Glutamatergic neuron (in vitro differentiated cells): ENCODE data around the gene PRSS48. TPM values are rescaled to one million over a fixed set of nuclear protein-coding genes. Genes with fewer than 3 reads are reported as not detected.
"Not testable (repeated sequence)": the region's sequence is repeated elsewhere in the genome, so short reads cannot be mapped to it uniquely, and the experiment has no call there.

Experiments
- DNase-seq: peaks from one replicate; pipeline ENCODE4 v3.0.0; 2022
- H3K27ac Mint-ChIP-seq: one replicate; pipeline ENCODE4 v1.8.0; 2020; ENCODE audit warnings: mild to moderate bottlenecking, mixed read lengths, inconsistent platforms; ENCODE audit not compliant: unreplicated experiment
- H3K27me3 Mint-ChIP-seq: one replicate; pipeline ENCODE4 v1.8.0; 2020; ENCODE audit warnings: mild to moderate bottlenecking, moderate library complexity, mixed read lengths, inconsistent platforms; ENCODE audit not compliant: unreplicated experiment
- H3K36me3 Mint-ChIP-seq: one replicate; pipeline ENCODE4 v1.8.0; 2020; ENCODE audit warnings: mild to moderate bottlenecking, mixed read lengths, inconsistent platforms; ENCODE audit not compliant: unreplicated experiment
- H3K4me1 Mint-ChIP-seq: one replicate; pipeline ENCODE4 v1.8.0; 2020; ENCODE audit warnings: mild to moderate bottlenecking, low read depth, mixed read lengths, inconsistent platforms; ENCODE audit not compliant: unreplicated experiment
- H3K4me3 Mint-ChIP-seq: one replicate; pipeline ENCODE4 v1.8.0; 2020; ENCODE audit warnings: mild to moderate bottlenecking, mixed read lengths, inconsistent platforms; ENCODE audit not compliant: unreplicated experiment
- H3K9me3 Mint-ChIP-seq: one replicate; pipeline ENCODE4 v1.8.0; 2020; ENCODE audit warnings: mild to moderate bottlenecking, moderate library complexity, mixed read lengths, inconsistent platforms; ENCODE audit not compliant: unreplicated experiment
- total RNA-seq: library from RNA; stranded (reverse); fragmentation: NEBNext Ultra II Directional; extraction: Animal tissue kit (Norgen Biotek cat#: 25700); gene quantifications from one replicate; pipeline ENCODE4 v1.2.1, GENCODE V29; 2021; ENCODE audit not compliant: unreplicated experiment
- TF ChIP-seq, protein P1 (sequence below): fragments of 200-600 bp; sonication (generic); IDR thresholded peaks from one replicate; pipeline ENCODE4 v1.5.0; 2021; ENCODE audit not compliant: partially characterized antibody, unreplicated experiment

Gene PRSS48
- total RNA-seq, 1 donor from 2014 or later: not detected

DNA sequence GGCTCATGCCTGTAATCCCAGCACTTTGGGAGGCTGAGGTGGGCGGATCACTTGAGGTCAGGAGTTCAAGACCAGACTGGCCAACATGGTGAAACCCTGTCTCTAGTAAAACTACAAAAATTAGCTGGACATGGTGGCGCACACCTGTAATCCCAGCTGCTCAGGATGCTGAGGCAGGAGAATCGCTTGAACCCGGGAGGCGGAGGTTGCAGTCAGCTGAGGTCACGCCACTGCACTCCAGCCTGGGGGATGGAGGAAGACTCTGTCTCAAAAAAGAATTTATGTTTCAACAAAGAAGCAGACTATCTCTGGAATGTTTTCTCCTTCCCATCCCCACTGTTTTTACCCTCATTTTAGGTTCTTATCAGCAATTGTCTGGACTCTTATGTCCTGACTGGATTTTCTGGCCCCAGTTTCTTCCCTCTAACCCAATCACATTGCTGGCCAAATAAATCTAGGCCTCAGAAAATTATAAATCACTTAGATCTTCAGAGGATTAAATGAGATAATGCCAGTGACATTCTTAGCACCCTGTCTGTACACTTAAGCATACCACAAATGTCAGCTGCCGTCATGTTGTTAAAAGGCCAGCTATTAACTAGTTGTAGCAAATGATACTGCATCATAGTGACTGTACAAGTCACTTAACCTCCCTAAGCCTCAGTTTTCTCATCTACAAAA lies 44.9 kb upstream of the PRSS48 start:
- Mint-ChIP-seq H3K9me3 (no peaks in the 10 kb centered on the region), H3K27ac (no peak overlapping the region), H3K4me1 (no peaks in the 10 kb centered on the region)

GRCh38 chr4:151233600-151233999 lies 43.4 kb upstream of the PRSS48 start:
- no peaks in the 10 kb centered on the region for H3K36me3 Mint-ChIP-seq
- H3K4me3 Mint-ChIP-seq: no peak overlapping the region
- no peaks in the 10 kb centered on the region for H3K9me3 Mint-ChIP-seq

More for the DNA sequence above, 44.9 kb upstream of the PRSS48 start:
- Mint-ChIP-seq H3K27me3 (no peaks in the 10 kb centered on the region), H3K4me3 (no peak overlapping the region), H3K36me3 (no peaks in the 10 kb centered on the region)
- DNase-seq: no peak
- TF ChIP-seq, protein P1, sequence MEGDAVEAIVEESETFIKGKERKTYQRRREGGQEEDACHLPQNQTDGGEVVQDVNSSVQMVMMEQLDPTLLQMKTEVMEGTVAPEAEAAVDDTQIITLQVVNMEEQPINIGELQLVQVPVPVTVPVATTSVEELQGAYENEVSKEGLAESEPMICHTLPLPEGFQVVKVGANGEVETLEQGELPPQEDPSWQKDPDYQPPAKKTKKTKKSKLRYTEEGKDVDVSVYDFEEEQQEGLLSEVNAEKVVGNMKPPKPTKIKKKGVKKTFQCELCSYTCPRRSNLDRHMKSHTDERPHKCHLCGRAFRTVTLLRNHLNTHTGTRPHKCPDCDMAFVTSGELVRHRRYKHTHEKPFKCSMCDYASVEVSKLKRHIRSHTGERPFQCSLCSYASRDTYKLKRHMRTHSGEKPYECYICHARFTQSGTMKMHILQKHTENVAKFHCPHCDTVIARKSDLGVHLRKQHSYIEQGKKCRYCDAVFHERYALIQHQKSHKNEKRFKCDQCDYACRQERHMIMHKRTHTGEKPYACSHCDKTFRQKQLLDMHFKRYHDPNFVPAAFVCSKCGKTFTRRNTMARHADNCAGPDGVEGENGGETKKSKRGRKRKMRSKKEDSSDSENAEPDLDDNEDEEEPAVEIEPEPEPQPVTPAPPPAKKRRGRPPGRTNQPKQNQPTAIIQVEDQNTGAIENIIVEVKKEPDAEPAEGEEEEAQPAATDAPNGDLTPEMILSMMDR: no peak

GRCh38 chr4:151235373-151235772 lies 41.6 kb upstream of the PRSS48 start:
- H3K27me3 Mint-ChIP-seq, DNase-seq, H3K4me1 Mint-ChIP-seq, H3K4me3 Mint-ChIP-seq, H3K36me3 Mint-ChIP-seq, H3K27ac Mint-ChIP-seq, H3K9me3 Mint-ChIP-seq: not testable (repeated sequence)

More at GRCh38 chr4:151233600-151233999, 43.4 kb upstream of the PRSS48 start:
- H3K27ac Mint-ChIP-seq: no peak overlapping the region
- TF ChIP-seq, protein P1: no peak
- no peaks in the 10 kb centered on the region for H3K27me3 Mint-ChIP-seq
- DNase-seq: no peak
- H3K4me1 Mint-ChIP-seq: no peaks in the 10 kb centered on the region

GRCh38 chr4:151236036-151236435 lies 40.9 kb upstream of the PRSS48 start:
- DNase-seq: no peak
- Mint-ChIP-seq H3K4me3 (no peak overlapping the region), H3K27ac (no peak overlapping the region), H3K36me3 (no peaks in the 10 kb centered on the region), H3K9me3 (no peaks in the 10 kb centered on the region), H3K27me3 (no peaks in the 10 kb centered on the region), H3K4me1 (no peaks in the 10 kb centered on the region)
- TF ChIP-seq, protein P1: no peak

- Mint-ChIP-seq H3K4me3 (no peak overlapping the region), H3K27me3 (no peaks in the 10 kb centered on the region), H3K27ac (no peak overlapping the region), H3K9me3 (no peaks in the 10 kb centered on the region), H3K4me1 (no peaks in the 10 kb centered on the region), H3K36me3 (no peaks in the 10 kb centered on the region)
- DNase-seq: no peak
- TF ChIP-seq, protein P1: no peak
Observed at GRCh38 chr4:151238477-151238876, 38.5 kb upstream of the PRSS48 start.
